Type B pancreatic cell (in vitro differentiated cells): Measurements from ENCODE around the gene CCDC97. TPM values are rescaled to one million over a fixed set of nuclear protein-coding genes. Genes with fewer than 3 reads are reported as not detected.
A peak's percentile ranks its signal among the peaks of the same experiment; 100 is the strongest.

Experiments used
- DNase-seq: peaks from one replicate; pipeline ENCODE4 v3.0.0; 2021; ENCODE audit warnings: mixed read lengths; ENCODE audit not compliant: unreplicated experiment; ENCODE audit errors: extremely low spot score
- H3K27ac Mint-ChIP-seq: 2 replicates; pipeline ENCODE4 v1.8.0; 2021; ENCODE audit warnings: mild to moderate bottlenecking, mixed read lengths
- H3K27me3 Mint-ChIP-seq: 2 replicates; pipeline ENCODE4 v1.8.0; 2021; ENCODE audit warnings: mixed read lengths
- H3K36me3 Mint-ChIP-seq: 2 replicates; pipeline ENCODE4 v1.8.0; 2021; ENCODE audit warnings: mixed read lengths
- H3K4me1 Mint-ChIP-seq: one replicate; pipeline ENCODE4 v1.8.0; 2021; ENCODE audit warnings: mixed read lengths; ENCODE audit not compliant: unreplicated experiment
- H3K4me3 Mint-ChIP-seq: 2 replicates; pipeline ENCODE4 v1.8.0; 2021; ENCODE audit warnings: mild to moderate bottlenecking, mixed read lengths
- H3K9me3 Mint-ChIP-seq: 2 replicates; pipeline ENCODE4 v1.8.0; 2021; ENCODE audit warnings: mixed read lengths
- long read RNA-seq: library from polyadenylated mRNA; unstranded; transcript quantifications from one replicate; pipeline ENCODE4 v2.0.0, GENCODE V29; 2020
- total RNA-seq: library from RNA; stranded (reverse); gene quantifications from 2 replicates; pipeline ENCODE4 v1.2.1, GENCODE V29; 2021; ENCODE audit warnings: low replicate concordance
- TF ChIP-seq, protein P1 (sequence below): fragments of 200-600 bp; sonication (generic); conservative IDR thresholded peaks from 2 replicates; pipeline ENCODE4 v1.5.0; 2021; ENCODE audit warnings: antibody characterized with exemption, mild to moderate bottlenecking

The CCDC97 gene
- 26.7 and 42.6 TPM in 2 replicates for total RNA-seq
- long read RNA-seq, partial matches to known transcripts, result 0 of 2 reads
- long read RNA-seq, other reads (novel, unspliced or antisense), result 2 of 2 reads

DNA sequence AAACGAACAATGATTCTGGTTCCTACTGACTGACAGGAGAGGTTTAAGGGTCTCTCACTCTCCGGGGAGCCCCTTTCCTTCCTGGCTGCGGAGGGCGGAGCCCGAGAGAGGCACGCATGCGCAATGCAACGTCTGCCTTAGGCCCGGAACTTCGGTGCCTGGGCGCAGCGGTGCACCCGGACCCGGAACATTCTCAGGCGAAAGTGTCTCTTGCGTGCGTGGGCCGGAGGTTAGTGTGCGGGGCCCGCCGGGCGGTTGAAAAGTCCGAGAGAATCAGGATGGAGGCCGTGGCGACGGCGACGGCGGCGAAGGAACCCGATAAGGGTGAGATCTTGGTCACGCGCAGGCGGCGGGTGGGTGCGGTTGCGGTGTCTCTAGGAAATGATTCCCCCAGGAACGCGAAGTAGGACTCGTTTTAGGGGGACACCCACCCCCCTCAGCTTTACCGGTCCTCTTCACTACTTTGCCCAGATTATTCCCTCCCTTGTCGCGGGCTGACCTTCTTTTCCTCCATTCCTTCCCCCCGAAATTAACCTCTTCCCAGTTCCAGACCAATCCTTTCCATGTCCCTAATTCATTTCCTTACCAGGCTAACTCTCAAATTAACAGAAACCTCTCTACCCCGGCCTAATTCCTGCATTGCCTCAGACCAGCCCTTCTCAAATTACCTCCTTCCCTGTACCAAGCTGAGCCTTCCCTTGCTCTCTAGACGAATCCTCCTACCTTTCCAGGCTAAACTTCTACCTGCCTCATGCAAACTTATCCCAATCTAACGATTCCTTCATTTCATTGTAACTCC is at the start of gene CCDC97:
Gene CCDC97 (plus strand): TSS at position 140 of the 799 bp plus-strand sequence. CDS start 139 bp downstream, at position 279.
- DNase-seq, result peak; percentile 90
- Mint-ChIP-seq H3K27me3 (no peaks in the 10 kb centered on the region), H3K36me3 (peaks cover 11% of the 10 kb centered on the region), H3K9me3 (no peaks in the 10 kb centered on the region), H3K27ac (peak within 1 kb of the TSS; percentile 96), H3K4me3 (peak within 1 kb of the TSS; percentile 100), H3K4me1 (peaks cover 35% of the 10 kb centered on the region)
- TF ChIP-seq, protein P1, sequence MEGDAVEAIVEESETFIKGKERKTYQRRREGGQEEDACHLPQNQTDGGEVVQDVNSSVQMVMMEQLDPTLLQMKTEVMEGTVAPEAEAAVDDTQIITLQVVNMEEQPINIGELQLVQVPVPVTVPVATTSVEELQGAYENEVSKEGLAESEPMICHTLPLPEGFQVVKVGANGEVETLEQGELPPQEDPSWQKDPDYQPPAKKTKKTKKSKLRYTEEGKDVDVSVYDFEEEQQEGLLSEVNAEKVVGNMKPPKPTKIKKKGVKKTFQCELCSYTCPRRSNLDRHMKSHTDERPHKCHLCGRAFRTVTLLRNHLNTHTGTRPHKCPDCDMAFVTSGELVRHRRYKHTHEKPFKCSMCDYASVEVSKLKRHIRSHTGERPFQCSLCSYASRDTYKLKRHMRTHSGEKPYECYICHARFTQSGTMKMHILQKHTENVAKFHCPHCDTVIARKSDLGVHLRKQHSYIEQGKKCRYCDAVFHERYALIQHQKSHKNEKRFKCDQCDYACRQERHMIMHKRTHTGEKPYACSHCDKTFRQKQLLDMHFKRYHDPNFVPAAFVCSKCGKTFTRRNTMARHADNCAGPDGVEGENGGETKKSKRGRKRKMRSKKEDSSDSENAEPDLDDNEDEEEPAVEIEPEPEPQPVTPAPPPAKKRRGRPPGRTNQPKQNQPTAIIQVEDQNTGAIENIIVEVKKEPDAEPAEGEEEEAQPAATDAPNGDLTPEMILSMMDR, result no peak

DNA sequence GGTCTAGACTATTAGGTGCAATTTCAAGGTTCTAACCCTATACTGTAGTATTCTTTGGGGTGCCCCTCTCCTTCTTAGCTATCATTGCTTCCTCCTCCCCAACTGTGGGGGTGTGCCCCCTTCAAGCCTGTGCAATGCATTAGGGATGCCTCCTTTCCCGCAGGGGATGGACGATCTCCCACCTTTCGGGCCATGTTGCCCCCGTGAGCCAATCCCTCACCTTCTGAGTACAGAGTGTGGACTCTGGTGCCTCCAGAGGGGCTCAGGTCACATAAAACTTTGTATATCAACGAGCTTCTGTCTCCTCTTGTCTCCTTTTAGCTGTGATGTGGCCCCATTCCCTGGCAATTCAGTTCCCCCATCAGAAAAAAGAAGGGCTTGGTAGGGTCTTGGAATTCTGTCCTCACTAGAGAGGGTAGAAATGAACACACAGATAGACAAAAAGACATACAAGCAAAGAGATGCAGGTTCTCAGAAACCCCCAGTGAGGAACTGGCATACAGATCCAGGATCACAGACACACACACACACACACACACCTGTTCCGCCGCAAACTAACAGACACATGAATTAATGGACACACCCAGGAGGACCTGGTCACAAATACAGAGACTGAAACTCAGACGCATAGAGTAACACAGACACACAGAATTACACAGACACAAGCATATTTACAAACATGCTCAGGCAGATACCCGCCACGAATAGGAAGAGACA is 48.3 kb upstream of the CCDC97 start:
- Mint-ChIP-seq H3K4me1 (peaks cover 16% of the 10 kb centered on the region), H3K27ac (peak overlapping the region; percentile 100), H3K9me3 (no peaks in the 10 kb centered on the region), H3K36me3 (peaks cover 8% of the 10 kb centered on the region), H3K4me3 (peak overlapping the region; percentile 92), H3K27me3 (peaks cover 3% of the 10 kb centered on the region)
- DNase-seq, result no peak
- TF ChIP-seq, protein P1, result no peak

DNA sequence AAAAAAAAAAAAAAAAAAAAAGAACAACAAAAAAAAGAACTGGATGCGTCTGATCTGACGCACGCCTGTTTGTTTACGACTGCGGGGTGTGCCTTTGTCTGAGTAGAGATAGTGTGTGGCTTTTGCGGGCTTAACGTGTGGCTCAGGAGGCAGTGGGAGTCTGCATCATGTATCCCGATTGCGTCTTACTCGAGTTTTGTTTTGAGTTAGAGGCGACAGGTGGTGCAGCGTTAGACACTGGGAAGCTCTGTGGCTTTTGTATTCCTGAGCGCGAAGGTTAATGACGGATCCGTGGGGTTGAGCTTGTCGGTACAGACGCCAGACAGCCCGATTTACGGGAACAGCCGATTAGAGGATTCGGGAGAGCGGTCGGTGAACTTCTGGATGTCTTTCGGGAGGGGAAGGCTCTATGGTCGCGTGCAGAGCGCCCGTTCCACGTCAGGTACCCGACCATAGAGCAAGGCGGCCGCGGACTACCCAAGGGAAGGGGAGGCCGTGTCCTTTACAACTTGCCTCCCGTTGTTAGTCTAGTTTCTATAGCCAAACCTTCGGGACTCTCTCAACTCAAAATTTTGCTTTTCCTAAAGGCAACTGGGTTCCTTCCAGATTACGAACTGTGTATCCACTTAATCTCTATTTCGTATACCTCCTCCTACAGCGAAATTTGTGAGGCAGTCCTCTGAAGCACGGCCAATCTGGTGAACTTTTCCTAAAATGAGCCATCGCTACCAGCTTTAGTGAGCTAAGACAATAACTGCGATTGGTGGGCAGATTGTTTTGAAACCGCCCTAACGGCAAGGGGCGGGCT is 46.7 kb upstream of the CCDC97 start:
- DNase-seq, result peak; percentile 74
- Mint-ChIP-seq H3K27ac (peak overlapping the region; percentile 100), H3K4me3 (peak overlapping the region; percentile 92), H3K36me3 (peaks cover 13% of the 10 kb centered on the region), H3K4me1 (peaks cover 25% of the 10 kb centered on the region), H3K27me3 (peaks cover 3% of the 10 kb centered on the region), H3K9me3 (no peaks in the 10 kb centered on the region)
- TF ChIP-seq, protein P1, result no peak

DNA sequence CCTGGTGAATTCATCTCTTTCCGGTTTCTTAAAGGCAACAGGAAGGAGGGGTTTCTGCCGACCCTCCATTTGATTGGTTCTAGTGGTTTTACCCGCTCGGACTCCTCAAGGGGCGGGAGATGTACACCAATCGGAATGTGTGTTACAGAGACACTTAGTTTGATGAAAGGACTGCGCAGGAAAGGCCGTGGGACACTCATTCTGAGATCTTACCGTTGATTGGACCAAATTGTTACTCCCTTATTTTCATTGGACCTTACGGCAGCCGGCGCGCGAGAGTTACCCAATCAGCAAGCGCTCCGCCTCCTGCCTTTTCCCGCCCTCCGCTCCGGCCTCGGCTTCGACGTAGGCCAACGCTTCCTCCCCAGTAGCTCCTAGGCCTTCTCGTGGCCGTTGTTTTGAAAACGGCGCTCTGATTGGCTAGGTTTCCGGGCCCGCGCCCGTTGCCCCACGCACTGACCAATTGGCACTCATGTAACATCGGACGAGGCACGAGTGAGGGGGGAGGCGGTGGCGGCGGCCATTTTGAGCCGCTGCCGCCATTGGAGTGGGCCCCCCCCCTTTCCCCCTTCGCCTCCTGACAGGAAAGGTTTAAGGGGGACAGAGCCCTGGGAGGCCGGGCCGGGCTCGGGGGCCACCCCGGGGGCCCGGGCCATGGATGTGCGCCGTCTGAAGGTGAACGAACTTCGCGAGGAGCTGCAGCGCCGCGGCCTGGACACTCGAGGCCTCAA is 46.0 kb upstream of the CCDC97 start, which contains the start of gene HNRNPUL1:
Gene HNRNPUL1 (plus strand): TSS at position 523 of the 731 bp plus-strand sequence. CDS start 132 bp downstream, at position 655.
- TF ChIP-seq, protein P1, result peak; percentile 48
- peaks cover 3% of the 10 kb centered on the region for H3K27me3 Mint-ChIP-seq
- peaks cover 13% of the 10 kb centered on the region for H3K36me3 Mint-ChIP-seq
- H3K4me3 Mint-ChIP-seq, result peak within 1 kb of the TSS; percentile 92
- H3K9me3 Mint-ChIP-seq, result no peaks in the 10 kb centered on the region
- DNase-seq, result peak; percentile 99
- peak within 1 kb of the TSS; percentile 100 for H3K27ac Mint-ChIP-seq
- H3K4me1 Mint-ChIP-seq, result peaks cover 25% of the 10 kb centered on the region
